HL-60/S4 treated with retinoic acid at 250 ng/mL for 4 days and 3 days (cell line): ENCODE measurements around the gene MAPK8IP2.
"Not testable (repeated sequence)": the region's sequence is repeated elsewhere in the genome, so short reads cannot be mapped to it uniquely, and the experiment has no call there.

Source experiments
- in situ Hi-C: fragments of 300-500 bp; cut with MboI; formaldehyde crosslinking; loops from 2 replicates; pipeline ENCODE4 v1.7.0; 2022; ENCODE audit warnings: low sequenced_read_pairs

The MAPK8IP2 gene

DNA sequence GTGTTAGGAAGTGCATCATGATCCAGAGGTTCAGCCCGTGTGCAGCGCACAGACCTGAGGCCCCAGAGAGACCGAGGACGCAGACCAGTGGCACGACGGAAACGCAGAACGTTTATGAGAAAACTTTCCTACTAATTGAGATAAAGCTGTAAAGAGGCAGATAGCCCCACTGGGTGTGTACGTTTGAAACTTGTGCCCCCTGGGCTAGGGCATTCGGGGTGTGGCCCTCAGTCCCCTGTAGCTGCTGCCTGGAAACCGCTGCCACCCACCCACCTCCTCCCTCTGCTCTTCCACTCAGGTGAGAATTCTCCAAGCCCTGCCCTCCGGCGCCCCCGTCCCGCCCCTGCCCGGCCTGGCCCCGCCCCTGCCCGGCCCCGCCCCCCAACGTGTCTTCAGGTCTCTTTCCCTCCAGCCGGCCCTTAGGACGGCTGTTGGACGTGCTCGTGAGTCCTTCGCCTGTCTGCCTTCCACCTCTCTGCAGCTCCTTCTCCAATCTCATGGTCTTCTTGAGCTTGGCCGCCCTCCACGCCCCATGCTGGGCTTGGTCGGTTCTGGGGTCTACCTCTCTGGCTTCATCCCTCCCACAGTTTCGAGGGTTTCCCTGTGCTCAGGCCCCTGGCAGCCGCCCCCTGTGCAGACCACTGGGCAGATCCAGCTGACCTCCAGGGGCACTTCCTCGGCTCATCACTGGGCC lies 12.1 kb downstream of the MAPK8IP2 start:
- in situ Hi-C loops = no loop called here

DNA sequence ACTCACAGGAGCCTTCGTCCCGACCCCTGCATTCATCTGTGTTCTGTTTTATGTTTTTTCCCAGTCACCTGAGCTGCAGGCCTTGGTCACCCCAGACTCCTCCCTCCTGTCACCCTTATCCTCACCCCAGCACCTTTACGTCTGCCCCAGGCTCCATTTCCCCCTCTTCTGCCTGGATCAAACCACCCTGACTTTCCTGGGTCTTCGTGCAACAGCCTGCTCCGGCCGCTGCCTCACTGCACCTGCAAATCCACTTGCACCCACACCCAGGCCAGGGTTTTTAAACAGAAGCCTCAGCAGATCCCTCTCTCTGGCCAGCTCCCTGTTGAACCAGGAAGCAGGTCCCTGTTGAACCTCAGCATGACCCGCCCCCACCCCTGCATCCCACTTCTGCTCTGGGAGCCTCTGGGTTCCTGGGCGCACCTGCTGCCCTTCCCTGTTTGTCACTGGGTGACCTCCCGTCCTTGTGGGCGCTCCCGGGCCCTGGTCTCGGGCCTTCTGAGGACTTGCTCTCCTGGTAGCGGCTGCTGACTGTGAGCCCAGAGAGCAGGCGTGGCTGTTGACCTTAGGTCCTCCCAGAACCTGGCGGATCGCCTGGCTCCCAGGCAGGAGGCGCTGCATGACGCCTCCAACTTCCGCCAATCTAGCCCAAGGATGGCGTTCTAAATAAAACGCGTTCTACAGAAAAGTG lies 12.8 kb downstream of the MAPK8IP2 start:
- in situ Hi-C loops = no loop called here

DNA sequence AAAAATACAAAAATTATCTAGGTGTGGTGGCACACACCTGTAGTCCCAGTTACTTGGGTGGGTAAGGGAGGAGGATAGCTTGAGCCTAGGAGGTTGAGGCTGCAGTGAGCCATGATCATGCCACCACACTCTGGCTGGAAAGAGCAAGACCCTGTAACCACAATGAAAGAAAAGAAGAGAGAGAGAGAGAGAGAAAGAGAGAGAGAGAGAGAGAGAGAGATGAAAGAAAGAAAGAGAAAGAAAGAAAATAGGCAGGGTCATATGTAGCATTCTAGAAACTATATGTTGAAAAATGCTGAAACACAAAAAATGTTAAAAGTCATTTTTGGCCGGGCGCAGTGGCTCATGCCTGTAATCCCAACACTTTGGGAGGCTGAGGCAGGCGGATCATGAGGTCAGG lies 13.7 kb downstream of the MAPK8IP2 start:
- in situ Hi-C loops = not testable (repeated sequence)

DNA sequence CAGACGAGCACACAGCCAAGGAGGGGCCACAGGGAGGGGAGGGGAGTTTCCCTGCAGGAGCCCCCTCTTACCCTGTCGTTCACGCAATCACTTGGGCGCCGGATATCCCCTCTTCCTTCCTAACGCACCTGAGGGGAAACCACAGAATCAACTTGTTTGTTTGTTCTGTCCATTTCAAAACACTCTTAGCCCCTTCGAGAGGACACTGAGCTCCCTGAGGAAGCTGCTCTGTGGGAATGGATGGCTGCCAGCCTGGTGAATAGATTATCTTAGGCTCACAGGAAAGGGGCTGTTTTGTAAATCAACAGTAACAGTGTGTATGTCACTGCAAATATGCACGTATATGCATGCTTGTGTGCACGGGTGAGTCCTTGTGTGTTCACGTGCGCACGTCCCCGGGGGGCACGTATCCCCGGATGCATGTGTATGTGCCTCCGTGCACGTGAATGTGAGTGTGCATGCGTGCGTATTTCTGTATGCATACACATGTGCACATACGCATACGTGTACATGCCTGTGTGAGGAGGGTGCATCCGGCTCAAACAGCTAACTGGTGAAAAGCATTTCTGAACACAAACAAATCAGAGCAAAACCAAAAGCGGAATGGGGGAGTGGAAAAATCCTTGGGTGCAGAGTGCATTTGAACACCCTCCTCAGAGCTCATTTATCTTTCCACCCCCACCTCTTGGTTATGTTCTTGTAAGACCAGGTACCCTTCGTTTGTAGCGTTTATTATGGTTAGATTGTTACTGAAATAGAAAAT lies 20.2 kb downstream of the MAPK8IP2 start:
- in situ Hi-C loops = no loop called here

DNA sequence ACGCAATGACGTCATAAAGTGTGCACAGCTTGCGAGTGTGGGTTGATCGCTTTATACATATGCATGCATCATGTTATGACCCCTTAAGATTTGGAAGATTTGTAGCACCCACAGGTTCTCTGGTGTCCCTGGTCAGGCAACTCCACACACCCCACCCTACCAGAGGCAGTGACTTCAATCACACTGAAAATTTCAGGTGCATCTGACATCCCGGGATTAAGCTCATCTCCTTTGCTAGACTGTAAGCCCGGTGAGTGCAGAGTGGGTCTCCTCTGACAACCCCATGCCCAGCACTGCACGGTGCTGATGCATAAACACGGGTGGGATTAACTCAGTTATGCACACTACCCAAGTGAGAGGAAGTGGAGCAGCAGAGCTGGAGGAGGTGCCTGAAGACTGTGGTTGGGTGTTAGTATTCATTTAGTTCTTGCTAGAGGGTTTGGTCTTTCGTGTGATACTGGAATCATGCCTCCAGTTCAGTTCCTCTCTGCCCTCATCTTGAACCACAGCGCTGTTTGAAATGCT lies 20.8 kb downstream of the MAPK8IP2 start:
- in situ Hi-C loops = no loop called here

DNA sequence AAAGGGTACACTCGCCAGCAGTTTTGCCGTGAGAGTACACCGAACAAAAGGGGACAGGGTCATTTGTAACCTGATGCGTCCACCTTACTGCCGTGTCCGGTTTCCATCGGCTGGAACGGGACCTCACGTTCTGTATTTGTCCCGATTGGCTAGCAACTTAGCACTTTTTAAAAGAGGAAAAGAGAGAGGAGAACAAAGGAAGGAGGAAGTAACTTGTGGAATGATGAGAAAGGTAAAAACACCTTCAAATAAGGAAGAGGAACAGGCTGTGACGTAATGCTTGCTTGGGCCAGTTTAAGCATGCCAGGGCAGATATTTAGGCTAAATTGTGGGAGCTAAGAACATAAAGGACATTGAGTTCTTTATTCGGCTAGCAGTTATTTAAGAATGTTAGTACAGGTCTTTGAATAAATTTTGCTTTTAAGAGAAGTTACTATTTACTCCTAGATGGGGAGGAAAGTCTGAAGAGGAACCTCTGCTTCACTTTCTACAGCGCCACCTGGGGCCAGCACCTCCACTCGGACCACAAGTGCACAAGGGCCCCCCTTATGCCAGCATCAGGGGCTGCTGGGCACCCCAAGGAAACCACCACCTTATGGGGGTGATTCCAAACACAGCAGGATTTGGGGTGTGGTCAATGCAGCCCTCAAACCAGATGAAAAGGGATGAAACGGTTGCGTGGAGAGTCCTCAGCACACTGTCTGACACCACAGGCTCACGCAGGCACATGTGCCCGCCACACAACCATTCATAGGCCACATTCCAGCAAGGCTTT lies 21.5 kb downstream of the MAPK8IP2 start:
- in situ Hi-C loops = no loop called here

DNA sequence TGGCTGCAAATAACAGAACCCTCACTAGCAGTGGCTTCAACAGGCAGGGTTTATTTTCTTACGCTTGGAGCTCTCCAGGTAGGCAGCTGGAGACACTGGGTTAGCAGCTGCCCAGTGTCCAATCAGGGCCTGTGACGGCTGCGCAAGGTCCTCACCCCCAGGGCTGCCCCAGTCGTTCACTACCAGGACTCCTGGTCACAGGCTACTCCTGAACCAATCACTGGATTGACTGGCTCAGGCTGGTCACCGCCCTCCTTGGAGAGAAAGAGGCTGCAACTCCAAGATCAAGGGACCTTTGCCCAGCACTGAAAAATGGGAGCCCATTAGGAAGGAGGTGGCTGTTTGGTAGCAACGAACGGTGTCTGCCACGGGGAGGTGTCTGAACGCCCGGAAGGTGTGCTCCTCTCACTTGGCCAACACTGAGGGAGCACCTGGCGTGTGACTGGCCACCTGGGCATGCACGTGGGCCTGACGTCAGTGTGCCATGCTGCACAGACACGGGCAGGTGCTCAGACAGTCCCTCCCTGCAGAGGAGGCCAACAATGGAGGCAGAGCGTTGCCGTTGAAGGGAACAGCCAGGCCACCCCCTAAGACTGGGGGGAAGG lies 22.2 kb downstream of the MAPK8IP2 start:
- in situ Hi-C loops = no loop called here

DNA sequence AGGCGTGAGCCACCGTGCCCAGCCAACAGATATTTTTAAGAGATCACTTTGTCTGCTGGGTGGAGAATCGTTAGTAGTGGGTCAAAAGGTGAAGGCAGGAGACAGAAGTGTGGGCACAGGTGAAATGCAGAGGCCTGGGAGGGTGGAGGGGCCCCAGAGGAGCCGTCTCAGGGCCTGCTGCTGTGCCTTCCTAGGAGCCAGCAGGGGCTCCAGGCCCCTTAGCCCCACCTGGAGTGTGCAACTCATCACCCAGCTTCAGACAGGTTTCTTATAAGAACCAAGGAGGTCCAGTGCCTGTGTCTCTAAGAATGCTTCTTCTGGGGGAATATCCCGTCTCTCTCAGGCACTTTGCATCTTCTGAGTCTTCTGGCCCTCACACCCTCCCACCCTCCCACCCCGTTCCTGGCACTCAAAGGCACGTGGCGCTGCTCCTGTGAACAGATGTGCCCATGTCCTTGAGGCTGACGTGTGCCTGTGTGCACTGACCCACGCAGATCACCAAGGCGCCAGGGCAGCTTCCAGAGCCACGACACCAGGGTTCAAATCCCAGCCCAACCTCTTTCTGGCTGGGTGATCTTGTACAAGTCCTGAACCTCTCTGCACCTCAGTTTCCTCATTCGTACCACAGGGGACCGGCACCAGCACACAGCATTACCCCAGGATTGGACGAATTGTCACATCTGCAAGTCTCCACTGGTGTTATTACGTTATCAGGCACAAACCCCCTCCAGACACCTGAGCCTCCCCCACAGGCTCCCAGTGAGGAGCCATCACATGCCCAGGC lies 23.9 kb downstream of the MAPK8IP2 start:
- in situ Hi-C loops = no loop called here

DNA sequence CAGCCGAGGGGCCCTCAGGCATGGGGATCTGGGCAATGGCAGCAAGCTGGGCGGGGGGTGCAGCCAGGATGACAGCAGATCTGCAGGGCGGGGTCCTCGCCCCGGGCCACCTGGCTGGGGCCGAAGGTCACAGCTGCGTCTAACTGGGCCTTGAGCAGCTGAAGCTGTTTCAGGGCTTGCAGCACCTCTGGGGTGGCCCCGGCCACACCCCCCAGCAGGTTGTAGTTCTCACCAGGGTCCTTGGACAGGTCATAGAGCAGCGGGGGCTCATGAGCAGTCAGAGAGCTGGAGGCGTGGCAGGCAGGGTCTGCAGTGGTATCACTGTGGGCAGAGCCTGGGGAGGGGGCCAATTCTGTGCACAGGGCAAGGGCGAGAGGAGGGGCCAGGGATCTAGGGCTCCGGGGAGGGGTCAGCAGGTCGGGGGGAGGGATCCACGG lies 24.6 kb downstream of the MAPK8IP2 start:
- in situ Hi-C loops = no loop called here

DNA sequence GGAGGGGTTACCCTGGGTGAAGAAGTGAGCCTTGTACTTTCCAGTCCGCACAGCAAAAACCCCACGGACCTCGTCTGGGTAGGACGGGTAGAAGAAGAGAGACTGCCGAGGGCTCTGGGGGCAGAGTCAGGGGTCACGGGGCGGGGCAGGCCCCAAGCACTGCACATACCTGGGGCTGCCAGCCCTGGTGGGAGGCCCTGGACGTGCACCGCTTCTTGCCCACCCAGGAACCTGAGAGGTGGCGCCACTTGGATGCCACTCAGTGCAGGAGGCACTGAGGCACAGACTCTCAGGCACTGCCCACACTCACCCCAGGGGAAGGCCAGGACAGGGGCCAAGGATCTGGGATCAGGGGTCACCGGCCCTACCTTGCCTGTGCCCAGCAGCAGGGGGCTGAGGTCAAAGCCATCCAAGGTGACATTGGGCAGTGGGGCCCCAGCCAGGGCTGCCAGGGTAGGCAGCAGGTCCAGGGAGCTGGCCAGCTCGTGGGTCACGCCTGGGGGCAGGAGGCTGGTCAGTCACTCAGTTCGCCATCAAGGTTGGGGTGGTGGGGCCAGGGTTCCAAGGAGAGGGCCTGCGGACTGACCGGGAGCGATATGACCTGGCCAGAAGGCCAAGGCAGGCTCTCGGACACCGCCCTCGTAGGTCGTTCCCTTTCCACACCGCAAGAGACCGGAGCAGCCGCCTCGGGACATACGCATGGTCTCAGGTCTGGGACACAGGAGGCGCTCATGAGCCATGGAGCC lies 25.1 kb downstream of the MAPK8IP2 start:
- in situ Hi-C loops = no loop called here

DNA sequence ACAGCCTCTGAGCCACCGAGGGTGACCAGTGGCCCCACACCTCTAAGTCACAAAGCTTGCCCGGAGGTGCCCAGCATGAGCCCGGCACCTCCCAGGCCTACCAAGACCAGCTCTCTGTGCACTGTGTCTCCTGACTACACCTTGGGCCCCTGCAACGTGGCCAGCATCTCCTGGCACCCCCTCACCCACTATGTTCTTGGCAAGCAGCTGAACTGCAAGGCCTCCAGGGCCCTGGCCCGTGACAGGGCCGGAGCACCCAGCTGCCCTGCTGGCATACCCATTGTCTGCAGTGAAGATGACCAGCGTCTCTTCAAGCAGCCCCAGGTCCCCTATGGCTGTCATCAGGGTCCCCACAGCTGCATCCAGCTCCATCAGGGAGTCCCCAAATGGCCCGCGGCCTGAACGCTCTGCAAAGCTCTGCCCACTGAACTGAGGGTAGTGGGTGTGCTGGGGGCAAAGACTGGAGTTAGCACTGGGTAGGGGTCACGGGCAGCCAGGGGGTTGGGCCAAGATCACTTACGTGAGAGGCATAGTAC lies 25.8 kb downstream of the MAPK8IP2 start:
- in situ Hi-C loops = no loop called here

DNA sequence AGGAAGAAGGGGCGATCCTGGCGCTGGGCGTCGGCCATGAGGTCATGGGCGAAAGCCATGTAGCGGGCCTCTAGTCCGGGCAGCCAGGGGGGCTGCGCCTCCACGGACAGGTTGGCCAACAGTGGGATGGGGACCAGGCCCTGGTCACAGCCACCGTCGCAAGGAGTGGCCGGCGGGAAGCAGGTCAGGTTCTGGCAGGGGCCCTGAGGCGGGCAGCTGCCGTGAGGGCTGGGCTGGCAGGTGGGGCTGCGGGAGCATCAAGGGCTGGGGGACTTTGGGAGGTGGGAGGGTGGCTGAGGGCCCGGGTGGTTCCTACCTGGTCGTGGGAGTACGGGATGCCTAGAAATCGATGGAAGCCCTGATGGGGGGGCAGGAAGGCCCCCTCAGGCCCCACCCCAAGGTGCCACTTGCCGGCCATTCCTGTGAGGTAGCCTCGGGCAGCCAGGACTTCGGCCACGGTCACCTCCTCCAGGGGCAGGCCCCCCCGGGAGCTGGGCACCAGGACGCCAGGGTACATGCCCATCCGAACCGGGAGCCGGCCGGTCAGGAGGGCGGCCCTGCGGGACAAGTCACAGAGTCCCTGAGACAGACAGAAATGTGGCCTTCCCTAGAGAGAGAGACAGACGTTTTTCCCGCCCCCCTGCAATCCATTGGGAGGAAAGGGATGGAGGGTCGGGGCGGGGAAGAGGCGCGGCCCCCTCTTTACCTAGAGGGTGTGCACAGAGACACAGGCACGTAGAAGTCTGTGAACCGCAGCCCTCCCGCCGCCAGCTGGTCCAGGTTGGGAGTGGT lies 26.5 kb downstream of the MAPK8IP2 start:
- in situ Hi-C loops = no loop called here

DNA sequence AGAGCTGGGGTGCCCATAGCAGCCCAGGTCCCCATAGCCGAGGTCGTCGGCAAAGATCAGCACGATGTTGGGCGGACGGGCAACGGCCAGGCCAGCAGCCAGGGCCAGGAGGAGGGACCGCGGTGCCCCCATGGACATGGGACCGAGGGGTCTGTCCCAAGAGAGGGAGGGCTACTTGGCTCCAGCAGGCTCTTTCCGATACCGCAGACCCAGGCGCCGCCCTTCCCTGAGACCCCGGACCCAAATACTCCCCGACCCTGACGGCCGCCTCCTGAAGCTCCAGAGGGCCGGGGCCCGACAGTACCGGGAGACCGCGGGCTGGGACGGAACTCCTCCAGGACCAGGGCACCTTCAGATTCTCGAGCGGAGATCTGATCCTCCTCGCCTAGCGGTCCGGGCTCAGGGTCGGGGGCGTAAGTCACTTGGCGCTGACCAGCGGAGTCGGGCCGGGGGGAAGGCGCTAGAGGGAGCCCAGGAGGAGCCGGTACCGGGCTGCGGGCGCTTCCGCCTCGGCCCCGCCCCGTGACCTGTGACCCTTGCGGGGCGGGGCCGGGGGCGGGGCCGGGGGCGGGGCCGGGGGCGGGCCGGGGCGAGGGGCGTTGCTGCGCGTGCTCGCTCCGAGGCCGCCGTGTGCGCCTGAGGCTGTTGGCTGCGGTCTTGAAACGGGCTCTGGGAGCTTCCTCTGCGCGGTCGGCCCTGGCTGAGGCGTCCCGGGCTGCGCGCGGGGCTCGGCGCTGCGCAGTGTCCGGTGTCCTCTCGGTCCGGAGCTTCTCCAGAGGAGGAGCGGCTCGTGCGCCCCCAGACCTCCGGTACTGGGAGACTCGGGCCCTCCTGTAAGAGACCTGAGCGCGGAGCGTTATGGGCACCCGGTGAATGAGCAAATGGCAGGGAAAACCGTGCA lies 27.3 kb downstream of the MAPK8IP2 start, which contains the start of gene ARSA:
ARSA (minus strand) TSS at position 511 of the 901 bp plus-strand sequence; CDS start at position 138, 373 bp downstream.
- in situ Hi-C loops = no loop called here

DNA sequence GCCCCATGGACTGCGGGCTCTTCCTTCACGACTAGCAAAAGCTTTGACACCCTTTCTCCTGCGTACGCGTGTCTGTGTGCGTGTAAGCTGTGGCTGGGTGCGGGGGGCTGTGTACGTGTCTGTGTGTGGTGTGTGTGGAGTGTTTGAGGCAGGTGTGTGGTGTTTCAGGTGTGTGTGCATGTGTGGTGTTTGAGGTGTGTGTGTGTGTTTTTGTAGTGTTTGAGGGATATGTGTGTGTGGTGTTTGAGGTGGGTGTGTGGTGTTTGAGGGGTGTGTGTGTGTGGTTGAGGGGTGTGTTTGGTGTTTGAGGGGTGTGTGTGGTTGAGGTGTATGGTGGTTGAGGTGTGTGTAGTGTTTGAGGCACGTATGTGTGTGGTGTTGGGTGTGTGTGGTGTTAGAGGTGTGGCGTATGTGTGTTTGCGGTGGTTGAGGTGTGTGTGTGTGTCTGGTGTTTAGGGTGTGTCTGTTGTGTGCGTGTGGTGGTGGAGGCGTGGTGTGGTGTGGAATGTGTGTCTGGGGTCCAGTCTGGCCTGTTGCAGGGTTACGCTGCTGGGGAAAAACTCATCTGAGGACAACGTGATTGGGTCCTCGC lies 28.0 kb downstream of the MAPK8IP2 start:
- in situ Hi-C loops = no loop called here

DNA sequence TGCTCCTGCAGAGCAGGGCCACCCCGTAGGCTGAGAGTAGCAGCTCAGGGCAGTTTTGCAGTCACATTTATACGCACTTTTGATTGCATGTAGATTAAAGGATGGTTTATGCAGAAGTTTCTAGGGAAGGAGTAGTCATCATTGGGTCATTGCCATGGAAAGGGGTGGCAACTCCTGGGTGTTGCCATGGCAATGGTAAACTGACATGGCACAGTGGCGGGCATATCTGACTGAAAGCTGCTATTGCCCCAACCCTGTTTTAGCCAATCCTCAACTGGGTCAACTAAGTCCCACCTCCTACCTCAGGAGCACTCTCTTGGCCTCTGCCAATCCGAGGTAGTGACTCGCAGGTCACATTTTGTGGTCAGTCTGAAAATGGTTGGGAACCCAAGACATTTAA lies 29.8 kb downstream of the MAPK8IP2 start:
- in situ Hi-C loops = no loop called here

DNA sequence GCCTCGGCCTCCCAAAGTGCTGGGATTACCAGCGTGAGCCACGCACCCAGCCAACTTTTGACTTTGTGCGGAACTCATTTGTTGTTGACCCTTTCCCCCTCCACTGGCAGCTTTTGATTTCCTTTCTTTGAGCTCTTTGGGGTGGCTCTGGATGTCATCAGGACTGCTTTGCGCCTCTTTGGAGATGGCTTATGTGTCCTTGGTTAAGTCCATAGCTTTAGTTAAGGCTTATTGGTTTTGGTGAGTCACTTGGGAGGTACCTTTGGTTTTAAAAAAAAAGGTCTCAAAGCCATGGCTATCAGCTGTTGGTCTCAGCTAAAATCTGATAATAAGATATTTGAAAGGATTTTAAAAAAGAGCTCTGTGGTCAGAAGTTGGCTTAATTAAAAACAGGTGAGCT lies 32.5 kb downstream of the MAPK8IP2 start:
- in situ Hi-C loops = no loop called here
